ENCODE results near the gene EGFL7. TPM values are rescaled to one million over a fixed set of nuclear protein-coding genes. Genes with fewer than 3 reads are reported as not detected.
A peak's percentile ranks its signal among the peaks of the same experiment; 100 is the strongest.

Gene EGFL7
- 6.0 and 7.0 TPM in 2 replicates for total RNA-seq
- 4.5 TPM for polyA plus RNA-seq (2012)

DNA sequence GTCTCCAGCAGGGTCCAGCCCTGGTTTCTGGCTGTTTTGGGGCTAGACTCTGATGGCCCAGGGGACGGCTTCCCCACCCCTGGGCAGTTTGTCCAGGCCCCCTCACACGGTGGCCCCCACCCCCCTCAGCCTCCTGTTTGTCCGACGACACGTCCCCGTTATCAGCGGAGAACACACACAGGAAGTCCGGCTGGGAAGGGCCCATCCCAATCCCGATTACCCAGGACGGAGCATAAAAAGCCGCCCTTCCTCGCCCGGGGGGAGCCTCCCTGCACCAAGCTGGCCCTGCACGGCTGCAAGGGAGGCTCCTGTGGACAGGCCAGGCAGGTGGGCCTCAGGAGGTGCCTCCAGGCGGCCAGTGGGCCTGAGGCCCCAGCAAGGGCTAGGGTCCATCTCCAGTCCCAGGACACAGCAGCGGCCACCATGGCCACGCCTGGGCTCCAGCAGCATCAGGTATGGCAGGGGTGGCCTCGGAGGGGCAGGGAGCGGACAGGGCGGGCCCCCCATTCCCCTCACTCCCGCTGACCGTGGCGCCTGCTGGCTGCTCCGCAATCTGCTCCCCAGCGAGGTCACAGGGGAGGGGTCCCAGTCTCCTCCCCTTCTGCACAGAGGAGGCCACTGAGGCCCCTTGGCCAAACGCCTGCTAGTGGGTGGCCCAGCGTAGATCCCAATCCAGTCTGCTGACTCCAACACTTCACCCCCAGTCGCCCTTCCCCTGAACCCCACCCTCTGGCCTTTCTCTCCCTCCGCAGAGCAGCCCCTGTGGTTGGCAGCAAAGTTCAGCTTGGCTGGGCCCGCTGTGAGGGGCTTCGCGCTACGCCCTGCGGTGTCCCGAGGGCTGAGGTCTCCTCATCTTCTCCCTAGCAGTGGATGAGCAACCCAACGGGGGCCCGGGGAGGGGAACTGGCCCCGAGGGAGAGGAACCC, at the start of gene EGFL7:
TSS of gene EGFL7 (plus strand) at position 261 of the 926 bp plus-strand sequence. CDS start 5,367 bp downstream, outside the sequence.
- DNase-seq (ENCODE audit: low read depth), result no peak

DNA sequence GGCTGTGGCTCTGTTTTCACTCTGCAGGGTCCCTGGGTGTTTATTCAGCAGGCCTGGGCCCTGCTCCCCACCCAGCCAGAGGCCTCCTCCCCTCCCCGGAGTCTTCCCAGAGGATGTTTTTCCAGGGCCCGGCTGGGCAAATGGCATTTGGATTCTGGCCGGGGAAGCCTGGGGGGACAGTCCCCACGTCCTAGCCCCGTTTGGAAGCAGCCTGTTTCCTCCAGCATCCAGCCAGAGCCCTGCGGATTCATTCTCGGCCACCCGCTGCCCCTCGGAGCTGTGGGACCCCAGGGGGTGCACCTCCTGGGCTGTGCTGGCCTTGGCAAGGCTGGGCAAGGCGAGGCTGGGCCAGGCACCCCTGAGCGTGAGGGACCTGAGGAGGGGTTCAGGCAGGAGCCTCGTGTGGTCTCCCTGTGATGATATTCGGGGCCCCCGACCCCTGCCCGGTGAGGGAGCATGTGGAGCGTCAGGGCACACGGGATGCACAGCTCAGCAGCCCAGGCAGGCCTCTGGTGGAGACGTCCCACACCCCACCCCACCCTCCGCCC, 48.8 kb upstream of the EGFL7 start:
- no peak for DNase-seq (ENCODE audit: low read depth)

DNA sequence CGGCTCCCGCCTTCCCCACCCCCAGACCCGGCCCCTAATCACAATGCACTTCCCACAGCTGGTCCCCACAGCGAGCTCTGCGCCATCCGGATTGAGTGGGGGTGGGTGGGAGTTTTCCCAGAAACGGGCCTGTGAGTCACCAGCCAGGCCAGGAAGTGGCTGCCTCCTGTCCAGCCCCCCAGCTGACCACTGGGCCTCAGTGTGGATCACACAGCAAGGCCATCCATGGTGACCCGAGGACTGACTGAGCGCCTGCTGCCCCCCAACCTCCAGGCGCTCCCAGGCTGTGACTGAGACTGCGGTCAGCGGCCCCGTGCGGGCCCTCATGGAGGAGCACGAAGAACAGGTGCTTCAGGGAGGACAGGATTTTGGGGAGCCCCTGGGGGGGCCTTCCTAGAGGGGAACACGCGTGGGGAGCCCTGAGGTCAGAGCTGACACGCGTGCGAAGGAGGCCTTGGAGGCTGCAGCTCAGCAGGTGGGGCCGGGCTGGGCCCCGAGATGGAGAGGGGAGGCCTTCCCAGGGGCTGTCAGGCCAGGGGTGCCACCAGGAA, 48.3 kb upstream of the EGFL7 start:
- no peak for DNase-seq (ENCODE audit: low read depth)

GRCh38 chr9:136614967-136615623, 47.6 kb upstream of the EGFL7 start:
- no peak for DNase-seq (ENCODE audit: low read depth)

DNA sequence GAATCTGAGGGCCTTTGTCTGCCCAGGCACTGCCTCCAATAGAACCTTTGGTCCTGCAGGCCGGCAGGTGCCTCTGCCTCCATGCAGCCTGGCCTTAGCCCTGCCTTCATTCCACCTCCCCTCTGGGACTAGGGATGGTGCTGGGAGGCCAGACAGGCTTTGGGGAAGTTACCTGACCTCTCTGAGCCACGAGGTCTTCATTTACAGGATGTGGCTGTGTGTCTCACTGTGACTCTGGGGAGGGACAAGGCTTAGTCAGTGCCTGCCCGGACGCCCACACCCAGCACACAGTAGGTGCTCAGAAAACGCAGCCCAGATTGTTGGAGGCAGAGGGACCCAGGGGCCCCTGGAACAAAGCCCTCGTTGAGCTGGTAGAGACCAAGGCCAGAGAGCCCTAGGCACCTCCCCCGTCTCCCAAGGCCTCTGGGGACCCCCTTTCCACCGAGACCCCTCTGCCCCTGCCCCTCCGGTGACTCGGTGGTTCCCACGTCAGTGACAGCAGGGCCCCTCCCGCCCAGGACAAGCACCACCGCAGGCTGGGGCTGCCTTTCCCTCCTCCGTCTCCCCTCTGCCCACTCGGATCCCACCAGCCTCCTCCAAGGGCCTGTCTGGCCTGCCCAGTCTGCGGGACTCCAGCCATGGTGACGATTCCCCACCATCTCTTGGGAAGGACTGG, 46.9 kb upstream of the EGFL7 start:
- no peak for DNase-seq (ENCODE audit: low read depth)

- no peak for DNase-seq (ENCODE audit: low read depth)
Observed at GRCh38 chr9:136616307-136616635, 46.4 kb upstream of the EGFL7 start.

GRCh38 chr9:136616948-136617695, 45.6 kb upstream of the EGFL7 start:
- DNase-seq (ENCODE audit: low read depth), result no peak

DNA sequence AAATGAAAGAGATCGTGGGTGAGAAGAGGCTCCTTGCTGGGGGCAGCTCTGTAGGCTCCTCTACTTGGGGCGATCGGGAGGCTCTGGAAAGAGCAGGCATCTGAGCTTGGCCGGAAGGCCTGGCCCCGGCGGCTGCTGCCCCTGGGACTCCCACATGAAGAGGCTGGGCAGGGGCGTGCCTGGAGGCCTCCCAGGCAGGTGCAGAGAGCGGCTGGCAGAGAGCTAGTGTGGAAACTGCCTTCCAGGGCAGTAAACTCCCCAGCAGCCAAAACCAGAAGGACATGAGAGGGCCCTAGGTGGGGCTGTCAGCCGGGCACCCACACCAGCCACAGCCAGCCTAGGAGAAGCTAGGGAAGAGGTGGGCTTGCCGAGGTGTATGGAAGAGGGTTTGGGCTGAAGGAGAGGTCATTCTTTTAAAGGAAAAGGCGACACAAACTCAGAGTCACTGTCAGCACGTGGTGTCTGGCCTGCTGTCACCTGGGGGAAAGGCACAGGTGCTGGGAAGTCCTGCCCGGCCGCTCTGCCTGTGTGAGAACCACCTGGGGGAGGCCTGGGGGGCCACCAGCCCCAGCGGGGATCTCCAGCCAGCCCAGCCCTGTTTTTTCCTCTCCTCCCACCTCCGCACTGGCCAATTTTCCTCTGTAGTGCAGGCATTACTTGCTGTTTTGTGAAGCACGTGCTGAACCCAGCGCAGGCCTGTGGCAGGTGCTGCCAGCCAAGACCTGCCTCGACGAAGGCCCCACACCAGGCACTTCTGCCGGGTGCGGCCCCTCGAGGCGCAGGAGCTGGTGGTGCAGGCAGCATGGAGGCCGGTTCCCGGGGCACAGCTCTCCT, 44.8 kb upstream of the EGFL7 start:
- DNase-seq (ENCODE audit: low read depth), result no peak

GRCh38 chr9:136618580-136619547, 43.9 kb upstream of the EGFL7 start:
- DNase-seq (ENCODE audit: low read depth), result peak; percentile 53

DNA sequence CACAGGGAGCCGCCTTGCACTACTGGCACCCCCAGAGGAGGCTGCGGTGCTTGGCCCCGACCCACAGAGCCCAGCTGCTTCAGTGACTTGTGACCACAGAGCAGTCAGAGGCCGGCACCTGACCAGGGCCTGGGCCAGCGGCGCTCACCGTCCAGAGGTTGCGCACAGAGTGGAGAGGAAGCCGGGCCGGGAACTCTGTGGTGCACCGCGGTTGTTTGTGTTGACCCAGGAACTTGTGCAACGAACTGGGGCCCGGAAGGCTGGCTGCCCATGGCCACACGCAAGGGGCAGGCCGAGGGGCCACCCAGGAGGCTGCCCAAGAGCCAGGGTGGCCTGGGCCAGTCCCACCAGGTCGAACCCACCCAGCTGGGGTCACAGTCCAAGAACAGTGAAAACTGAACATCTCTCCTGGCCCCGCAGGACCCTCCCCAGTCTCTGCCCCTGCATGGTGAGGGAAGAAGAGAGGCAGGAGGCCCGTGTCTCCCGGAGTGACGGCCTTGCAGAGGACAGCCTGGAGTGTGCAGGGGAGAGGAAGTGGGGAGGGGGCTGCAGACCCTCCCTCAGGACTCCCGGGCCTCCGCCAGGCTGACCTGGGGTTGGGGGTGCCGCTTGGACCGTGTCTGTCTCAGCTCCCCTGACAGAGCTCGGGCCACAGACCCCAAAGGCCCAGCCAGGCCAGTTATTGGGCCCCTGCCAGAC, 42.8 kb upstream of the EGFL7 start:
- peak; percentile 73 for DNase-seq (ENCODE audit: low read depth)

GRCh38 chr9:136620441-136621018, 42.2 kb upstream of the EGFL7 start:
- DNase-seq (ENCODE audit: low read depth), result no peak

DNA sequence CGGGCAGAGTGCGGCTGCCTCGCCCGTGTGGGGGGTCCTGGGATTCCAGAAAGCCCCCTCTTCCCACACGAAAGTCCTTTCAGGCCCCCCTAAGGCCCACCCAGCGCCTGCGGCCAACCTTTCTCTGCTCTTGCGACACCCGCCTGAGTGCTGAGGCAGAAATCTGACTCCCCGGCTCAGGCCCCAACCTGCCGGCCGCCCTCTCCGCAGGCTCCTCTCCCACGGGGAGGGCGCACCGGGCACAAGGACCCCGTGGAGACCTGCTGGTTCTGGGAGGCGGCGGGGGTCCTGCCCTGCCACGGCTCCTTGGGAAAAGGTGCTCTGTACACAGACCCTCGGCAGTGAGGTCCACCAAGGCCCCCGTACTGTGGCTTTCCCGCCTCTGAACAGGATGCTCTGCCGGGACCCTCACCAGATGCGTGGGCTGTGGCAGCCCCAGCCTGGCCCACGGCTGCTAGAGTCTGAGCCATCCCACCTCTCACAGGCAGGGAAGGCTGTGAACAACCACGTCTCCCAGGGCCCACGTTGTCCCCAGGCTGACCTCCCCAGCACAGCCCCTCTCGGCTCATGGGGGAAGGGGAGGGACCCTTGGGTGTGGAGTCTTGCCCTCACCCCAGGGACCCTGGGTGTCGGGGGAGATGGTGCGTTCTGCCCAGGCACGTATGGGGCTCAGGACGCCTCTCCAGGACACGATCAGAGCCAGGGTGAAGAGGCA, 41.5 kb upstream of the EGFL7 start:
- DNase-seq (ENCODE audit: low read depth), result no peak

DNA sequence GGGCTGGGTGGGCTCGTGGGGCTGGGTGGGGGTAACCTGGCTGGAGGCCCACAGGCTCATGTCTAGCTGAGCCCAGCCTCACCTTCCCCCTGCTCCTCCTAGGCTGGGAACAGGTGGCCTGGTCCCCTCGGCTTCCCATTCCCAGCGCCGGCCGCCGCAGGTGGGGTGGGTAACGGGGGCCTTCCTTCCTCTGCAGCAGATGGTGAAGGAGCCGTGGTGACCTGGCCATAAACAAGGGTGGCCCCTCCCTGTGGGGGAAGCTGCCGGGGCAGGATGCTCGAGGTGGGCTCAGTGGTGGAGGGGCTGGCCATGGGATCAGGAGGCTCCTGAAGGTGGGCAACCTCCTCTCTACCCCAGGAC, 41.0 kb upstream of the EGFL7 start:
- no peak for DNase-seq (ENCODE audit: low read depth)

GRCh38 chr9:136622538-136622948, 40.2 kb upstream of the EGFL7 start:
- DNase-seq (ENCODE audit: low read depth), result no peak

- no peak for DNase-seq (ENCODE audit: low read depth)
Observed at GRCh38 chr9:136623016-136623841, 39.5 kb upstream of the EGFL7 start.

GRCh38 chr9:136623842-136624183, 38.9 kb upstream of the EGFL7 start:
- DNase-seq (ENCODE audit: low read depth), result no peak

All from myocyte (in vitro differentiated cells).